GM19395 (cell line): ENCODE measurements around the gene GGCT.

Experiments used
- ATAC-seq: cut with Tn5 transposase; IDR thresholded peaks from one replicate; pipeline ENCODE4 v1.9.1; 2021; ENCODE audit warnings: mild to moderate bottlenecking, moderate library complexity; ENCODE audit not compliant: unreplicated experiment

The GGCT gene

GRCh38 chr7:30465046-30465810 is 39.4 kb downstream of the GGCT start:
- no peak for ATAC-seq

GRCh38 chr7:30464231-30464671 is 40.4 kb downstream of the GGCT start:
- peak; percentile 38 for ATAC-seq

GRCh38 chr7:30463405-30464145 is 41.1 kb downstream of the GGCT start:
- peak; percentile 63 for ATAC-seq

- no peak for ATAC-seq
Measured at GRCh38 chr7:30462179-30462578, 42.5 kb downstream of the GGCT start.

GRCh38 chr7:30460246-30460633 is 44.4 kb downstream of the GGCT start:
- no peak for ATAC-seq

GRCh38 chr7:30459591-30460245 is 44.9 kb downstream of the GGCT start:
- no peak for ATAC-seq

- no peak for ATAC-seq
Measured at GRCh38 chr7:30458311-30458710, 46.3 kb downstream of the GGCT start.

GRCh38 chr7:30453921-30454320 is 50.7 kb downstream of the GGCT start:
- ATAC-seq: no peak

- no peak for ATAC-seq
Measured at GRCh38 chr7:30453016-30453415, 51.6 kb downstream of the GGCT start.

GRCh38 chr7:30452280-30452930 is 52.2 kb downstream of the GGCT start:
- no peak for ATAC-seq

- ATAC-seq: no peak
Measured at GRCh38 chr7:30451539-30452279, 52.9 kb downstream of the GGCT start.

- ATAC-seq: no peak
Measured at GRCh38 chr7:30450983-30451497, 53.6 kb downstream of the GGCT start.

- ATAC-seq: no peak
Measured at GRCh38 chr7:30450240-30450982, 54.2 kb downstream of the GGCT start.

- ATAC-seq: no peak
Measured at GRCh38 chr7:30448461-30449189, 56.0 kb downstream of the GGCT start.

GRCh38 chr7:30447466-30447865 is 57.2 kb downstream of the GGCT start:
- ATAC-seq: no peak
